Heart right ventricle (tissue), 16 donors: ENCODE measurements around the gene MEGF9. TPM values are rescaled to one million over a fixed set of nuclear protein-coding genes. Genes with fewer than 3 reads are reported as not detected.
A peak's percentile ranks its signal among the peaks of the same experiment; 100 is the strongest.
"Not testable (repeated sequence)": the region's sequence is repeated elsewhere in the genome, so short reads cannot be mapped to it uniquely, and the experiment has no call there.

Experiments
- ATAC-seq, 8 donors: fragments of 200-7000 bp; cut with Tn5 transposase; one replicate each; pipeline ENCODE4 v1.9.1; 2020; ENCODE audit warnings: mild to moderate bottlenecking in 8 of 8, moderate library complexity in 8 of 8, moderate number of reproducible peaks in 1 of 8
- DNase-seq, 2 donors: peaks; one replicate each; pipeline ENCODE4 v3.0.0-alpha.2; 2020
- H3K27ac ChIP-seq, 10 donors: fragments of 200-600 bp; sonication (generic) in 2 of 10; one replicate each; pipeline versions ENCODE4 v1.5.0 to v1.8.0; 2020 to 2022; ENCODE audit warnings: mild to moderate bottlenecking in 3 of 10
- H3K27me3 ChIP-seq, 7 donors: fragments of 200-600 bp; one replicate each; pipeline ENCODE4 v1.8.0; 2021 to 2022; ENCODE audit warnings: mild to moderate bottlenecking in 2 of 7
- H3K36me3 ChIP-seq, 9 donors: fragments of 200-600 bp; sonication (generic) in 1 of 9; one replicate each; pipeline versions ENCODE4 v1.5.0 to v1.8.0; 2020 to 2022; ENCODE audit warnings: mild to moderate bottlenecking in 2 of 9
- H3K4me1 ChIP-seq, 9 donors: fragments of 200-600 bp; sonication (generic) in 1 of 9; one replicate each; pipeline versions ENCODE4 v1.5.0 to v1.8.0; 2020 to 2022; ENCODE audit warnings: mild to moderate bottlenecking in 4 of 9
- H3K4me3 ChIP-seq, 10 donors: fragments of 200-600 bp; sonication (generic) in 2 of 10; one replicate each; pipeline versions ENCODE4 v1.5.0 to v1.8.0; 2020 to 2022; ENCODE audit warnings: mild to moderate bottlenecking in 7 of 10, moderate library complexity in 2 of 10
- H3K9me3 ChIP-seq, 11 donors: fragments of 200-600 bp in 10 of 11; sonication (generic) in 2 of 11; one replicate each; pipeline versions ENCODE4 v1.5.0 to v1.8.0; 2013 to 2022; ENCODE audit warnings: mild to moderate bottlenecking in 2 of 11, control low read depth in 1 of 11, moderate library complexity in 1 of 11
- CTCF ChIP-seq, 9 donors: fragments of 200-600 bp; sonication (generic) in 2 of 9; IDR thresholded peaks; one replicate each; pipeline versions ENCODE4 v1.5.0 to v1.8.0; 2021 to 2022; ENCODE audit warnings: antibody characterized with exemption in 9 of 9, mild to moderate bottlenecking in 5 of 9, moderate library complexity in 1 of 9
- WGBS, 2 donors: extraction: QIAGEN DNeasy Blood & Tissue Kit; methylation state at CpG; one replicate each; pipeline ENCODE4 v1.1.7; 2013; ENCODE audit warnings: inconsistent platforms in 1 of 2; 5-methylcytosine and 5-hydroxymethylcytosine counted together
- intact Hi-C, 10 donors: fragments of 100-400 bp; cut with DNase I; formaldehyde crosslinking; loops; one replicate each; pipeline versions ENCODE4 v1.11.1 to v1.14.2; 2022
- polyA plus RNA-seq, 2 donors: library from polyadenylated mRNA; stranded (reverse); fragments of 200-250 nt; gene quantifications; one replicate each; pipeline ENCODE4 v1.2.3, GENCODE V29; 2013
- total RNA-seq, 10 donors: library from RNA; stranded (reverse); fragmentation: NEBNext Ultra II Directional in 3 of 10; extraction: Animal tissue kit (Norgen Biotek cat#: 25700) in 3 of 10; gene quantifications; one replicate each; pipeline versions ENCODE4 v1.2.1 to v1.2.4, GENCODE V29; 2021 to 2023
- donor health status: Arrhythmogenic right ventricular cardiomyopathy.
- donor health status: ischemic (EF 13 %, LVEDD 7.1; RV severe dilation, severe dysfunction).
- donor health status: healthy with polysubstance abuse.
- donor health status: DM: no; HTN: yes; CAD: no.
- donor health status: DM: no; HTN: no; CAD: no.
- donor health status: ischemic (EF 25% LVEDD 6.9; RV normal size, moderate dysfunction).
- donor health status: ischemic (EF 25% LVEDD 5.7; RV mildly dilated, moderate dysfunction).
- donor health status: healthy.
- donor health status: DM: yes; HTN: yes; CAD: no.
- donor health status: Ischemic cardiomyopathy.
- donor health status: ischemic (EF 35%, LVEDD 5.7; RV mildly dilated, moderate dysfunction).
- donor health status: nonischemic (EF 11% LVEDD 7.7; RV severe dilation, severe dysfunction).
- donor health status: DM: yes; HTN: yes; CAD: no.
- donor health status: PGD.
- donor health status: ischemic (EF 29% LVEDD 5.4; RV normal size, mild dysfunction).
- donor health status: nonischemic (EF 23%, LVEDD 6.1; RV moderate dilation, normal function).

Gene MEGF9
- total and polyA plus RNA-seq, 12 donors, result 3.0 to 39.1 (median 8.5) TPM

GRCh38 chr9:120642129-120642770, 72.0 kb downstream of the MEGF9 start:
- 82 to 89% methylated on average over 3 of the region's 3 CpGs for WGBS, 2 donors
- peaks cover 0 to 7% (median 0%) of the 10 kb centered on the region in 9 donors for H3K4me1 ChIP-seq

GRCh38 chr9:120640874-120641273, 73.4 kb downstream of the MEGF9 start:
- H3K9me3 ChIP-seq, DNase-seq, H3K27ac ChIP-seq, ATAC-seq, H3K4me1 ChIP-seq, H3K27me3 ChIP-seq, H3K36me3 ChIP-seq, H3K4me3 ChIP-seq, intact Hi-C loops: not testable (repeated sequence)
- 96 to 98% methylated on average over 1 of the region's 1 CpG for WGBS, 2 donors

More at GRCh38 chr9:120642129-120642770, 72.0 kb downstream of the MEGF9 start:
- H3K27ac ChIP-seq, result no peak overlapping the region
- H3K36me3 ChIP-seq, result no peaks in the 10 kb centered on the region
- no peaks in the 10 kb centered on the region for H3K9me3 ChIP-seq
- no peaks in the 10 kb centered on the region for H3K27me3 ChIP-seq
- H3K4me3 ChIP-seq, result no peak overlapping the region
- intact Hi-C loops, result no loop called here
- ATAC-seq, result peak in 1 of 8 donors; percentile 33
- DNase-seq, result no peak
- TF ChIP-seq CTCF (IDR thresholded peaks at IDR 0.05), result no peak

- Histone ChIP-seq H3K9me3 (peaks cover 0 to 8% (median 0%) of the 10 kb centered on the region in 11 donors), H3K4me1 (no peaks in the 10 kb centered on the region), H3K36me3 (peaks cover 0 to 4% (median 0%) of the 10 kb centered on the region in 9 donors), H3K27me3 (no peaks in the 10 kb centered on the region), H3K27ac (no peak overlapping the region), H3K4me3 (no peak overlapping the region)
- intact Hi-C loops, result no loop called here
- TF ChIP-seq CTCF (IDR thresholded peaks at IDR 0.05), result no peak
- 96 to 97% methylated on average over 2 of the region's 2 CpGs for WGBS, 2 donors
- ATAC-seq, result no peak
- DNase-seq, result no peak
Measured at GRCh38 chr9:120640380-120640779, 73.9 kb downstream of the MEGF9 start.

GRCh38 chr9:120637919-120638318, 76.4 kb downstream of the MEGF9 start:
- DNase-seq, result no peak
- no peak overlapping the region for H3K4me3 ChIP-seq
- peaks cover 0 to 4% (median 0%) of the 10 kb centered on the region in 9 donors for H3K36me3 ChIP-seq
- no peaks in the 10 kb centered on the region for H3K4me1 ChIP-seq
- intact Hi-C loops, result no loop called here
- no peak overlapping the region for H3K27ac ChIP-seq
- H3K9me3 ChIP-seq, result peaks cover 0 to 23% (median 2%) of the 10 kb centered on the region in 11 donors
- H3K27me3 ChIP-seq, result no peaks in the 10 kb centered on the region
- TF ChIP-seq CTCF (IDR thresholded peaks at IDR 0.05), result no peak
- WGBS, 2 donors, result 91 to 94% methylated on average over 5 of the region's 5 CpGs
- ATAC-seq, result no peak
